Measurements from ENCODE around the gene PAX7.

Gene PAX7

DNA sequence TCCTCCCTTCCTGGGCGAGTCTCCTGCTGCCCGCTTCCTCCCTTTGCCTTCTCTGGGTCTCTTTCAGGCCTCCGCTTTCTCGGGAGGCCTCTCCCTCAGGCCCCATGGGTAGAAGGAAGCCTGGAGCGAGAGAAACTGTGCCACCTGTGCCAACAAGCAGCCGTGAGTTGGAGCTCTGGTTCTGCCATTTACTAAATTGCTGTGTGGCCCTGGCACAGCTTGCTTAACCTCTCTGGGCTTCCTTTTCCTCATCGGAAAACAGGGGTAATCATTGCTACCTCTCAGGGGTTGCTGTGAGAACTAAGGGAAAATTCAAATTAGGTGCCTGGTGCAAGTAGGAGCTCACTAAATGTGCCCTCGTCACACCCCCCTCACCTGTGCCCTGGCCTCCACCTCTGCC is 80.4 kb downstream of the PAX7 start:
- TF ChIP-seq CTCF (conservative IDR thresholded peaks at IDR 0.05; ENCODE audit: low read depth, low read length): no peak
- no peak overlapping the region for H3K4me2 ChIP-seq
- no peaks in the 10 kb centered on the region for H4K20me1 ChIP-seq (ENCODE audit: insufficient read depth)
- peaks cover 34% of the 10 kb centered on the region for H3K27me3 ChIP-seq (ENCODE audit: insufficient read depth, low read depth)
- H3K4me1 ChIP-seq (ENCODE audit: low read depth, poor library complexity, severe bottlenecking): no peaks in the 10 kb centered on the region
- H3K79me2 ChIP-seq (ENCODE audit: insufficient read depth, low read depth): no peaks in the 10 kb centered on the region
- no peaks in the 10 kb centered on the region for H3K36me3 ChIP-seq (ENCODE audit: insufficient read depth)
- no peak overlapping the region for H3K9ac ChIP-seq
- H3K27ac ChIP-seq: no peak overlapping the region
- H2AFZ ChIP-seq (ENCODE audit: low read depth): no peak overlapping the region
- no peak overlapping the region for H3K4me3 ChIP-seq (IDR thresholded peaks at IDR 0.05; ENCODE audit: insufficient read depth, low read depth, low read length)

DNA sequence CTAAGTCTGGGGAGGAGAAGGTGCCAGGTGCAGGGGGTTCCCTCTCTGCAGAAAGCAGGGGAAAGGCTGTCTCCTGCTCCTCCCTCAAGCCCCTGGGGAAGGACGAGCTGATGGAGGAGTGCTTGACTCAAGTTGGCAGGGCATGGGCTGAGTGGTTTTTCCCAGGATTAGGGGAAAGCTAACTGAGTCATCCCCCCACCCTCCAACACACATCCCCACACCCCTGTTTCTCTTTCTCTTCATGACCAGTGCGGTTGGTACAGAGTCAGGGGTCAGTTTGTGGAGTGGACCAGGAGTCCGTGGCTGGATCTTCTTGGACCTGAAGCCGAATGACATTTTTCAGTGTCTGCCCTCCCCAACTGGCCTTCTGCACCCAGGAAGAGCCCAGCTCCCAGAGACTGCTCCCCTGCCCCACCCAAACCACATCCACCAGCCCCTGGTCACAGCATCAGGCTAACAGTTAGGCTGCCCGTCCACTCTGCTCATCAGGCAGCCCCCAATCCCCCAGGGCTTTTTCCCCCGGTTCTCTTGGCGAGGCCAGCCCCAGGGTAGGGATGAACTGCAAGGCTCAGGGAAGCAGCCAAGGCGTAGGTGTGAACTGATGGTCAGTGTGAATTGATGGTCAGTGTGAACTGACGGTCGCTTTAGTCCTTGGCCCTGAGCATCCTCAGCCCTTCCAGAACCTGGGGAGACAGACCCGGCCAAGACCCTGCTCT is 81.0 kb downstream of the PAX7 start:
- Histone ChIP-seq H3K79me2 (ENCODE audit: insufficient read depth, low read depth) (no peaks in the 10 kb centered on the region), H3K4me3 (IDR thresholded peaks at IDR 0.05; ENCODE audit: insufficient read depth, low read depth, low read length) (no peak overlapping the region), H3K9ac (no peak overlapping the region), H2AFZ (ENCODE audit: low read depth) (no peak overlapping the region), H3K4me2 (no peak overlapping the region), H3K4me1 (ENCODE audit: low read depth, poor library complexity, severe bottlenecking) (no peaks in the 10 kb centered on the region), H3K27ac (no peak overlapping the region), H4K20me1 (ENCODE audit: insufficient read depth) (no peaks in the 10 kb centered on the region), H3K27me3 (ENCODE audit: insufficient read depth, low read depth) (peaks cover 32% of the 10 kb centered on the region), H3K36me3 (ENCODE audit: insufficient read depth) (no peaks in the 10 kb centered on the region)
- no peak for TF ChIP-seq CTCF (conservative IDR thresholded peaks at IDR 0.05; ENCODE audit: low read depth, low read length)

- no peaks in the 10 kb centered on the region for H3K4me1 ChIP-seq (ENCODE audit: low read depth, poor library complexity, severe bottlenecking)
- H3K4me2 ChIP-seq: no peak overlapping the region
- H3K36me3 ChIP-seq (ENCODE audit: insufficient read depth): no peaks in the 10 kb centered on the region
- no peaks in the 10 kb centered on the region for H4K20me1 ChIP-seq (ENCODE audit: insufficient read depth)
- no peak for TF ChIP-seq CTCF (conservative IDR thresholded peaks at IDR 0.05; ENCODE audit: low read depth, low read length)
- no peak overlapping the region for H2AFZ ChIP-seq (ENCODE audit: low read depth)
- H3K27ac ChIP-seq: no peak overlapping the region
- H3K79me2 ChIP-seq (ENCODE audit: insufficient read depth, low read depth): no peaks in the 10 kb centered on the region
- no peak overlapping the region for H3K9ac ChIP-seq
- no peak overlapping the region for H3K4me3 ChIP-seq (IDR thresholded peaks at IDR 0.05; ENCODE audit: insufficient read depth, low read depth, low read length)
- peaks cover 29% of the 10 kb centered on the region for H3K27me3 ChIP-seq (ENCODE audit: insufficient read depth, low read depth)
These were observed 81.6 kb downstream of the PAX7 start for GRCh38 chr1:18712252-18712600.

DNA sequence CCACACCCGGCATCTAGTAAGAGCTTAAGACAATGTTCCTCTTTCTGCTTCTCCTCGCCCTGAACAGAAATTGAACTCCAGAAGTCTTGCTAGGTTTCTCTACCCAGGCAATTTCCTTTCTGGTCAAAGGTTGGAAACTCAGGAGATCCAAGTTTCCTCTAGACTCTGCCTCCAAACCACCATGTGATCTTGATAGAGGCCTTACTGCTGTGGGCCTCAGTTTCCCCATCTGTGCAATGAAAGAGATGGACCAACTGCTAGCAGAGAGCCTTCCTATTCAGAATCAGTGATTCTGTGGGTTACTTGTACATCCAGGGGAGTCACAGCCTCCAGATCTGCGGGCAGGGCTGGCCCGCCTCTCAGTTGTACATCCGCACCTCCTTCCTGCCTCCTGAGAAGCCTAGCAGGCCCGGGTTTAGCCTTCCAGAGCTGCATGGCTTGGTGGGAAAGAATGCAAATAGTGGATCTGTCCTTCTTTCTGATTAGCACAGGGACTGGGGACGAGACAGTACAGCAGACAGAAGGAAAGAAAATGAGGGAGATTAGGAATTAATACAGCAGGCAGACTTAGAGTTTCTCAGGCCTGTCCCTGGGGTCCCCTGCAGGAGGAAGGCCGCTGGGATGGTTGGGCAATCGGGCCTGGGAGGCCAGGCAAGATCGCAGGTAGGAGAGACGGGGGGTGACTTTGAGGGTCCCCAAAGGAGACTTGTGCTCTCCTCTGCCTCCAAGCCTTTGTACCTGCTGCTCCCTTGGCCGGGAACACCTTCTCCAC is 83.9 kb downstream of the PAX7 start:
- no peak overlapping the region for H3K9ac ChIP-seq
- TF ChIP-seq CTCF (conservative IDR thresholded peaks at IDR 0.05; ENCODE audit: low read depth, low read length): no peak
- peaks cover 29% of the 10 kb centered on the region for H3K27me3 ChIP-seq (ENCODE audit: insufficient read depth, low read depth)
- H3K79me2 ChIP-seq (ENCODE audit: insufficient read depth, low read depth): no peaks in the 10 kb centered on the region
- no peaks in the 10 kb centered on the region for H3K4me1 ChIP-seq (ENCODE audit: low read depth, poor library complexity, severe bottlenecking)
- H3K4me2 ChIP-seq: no peak overlapping the region
- no peaks in the 10 kb centered on the region for H3K36me3 ChIP-seq (ENCODE audit: insufficient read depth)
- H3K27ac ChIP-seq: no peak overlapping the region
- no peak overlapping the region for H3K4me3 ChIP-seq (IDR thresholded peaks at IDR 0.05; ENCODE audit: insufficient read depth, low read depth, low read length)
- no peaks in the 10 kb centered on the region for H4K20me1 ChIP-seq (ENCODE audit: insufficient read depth)
- H2AFZ ChIP-seq (ENCODE audit: low read depth): no peak overlapping the region

Measured in KMS-11 (cell line).